C4-2B (cell line): Measurements from ENCODE around the gene ZDHHC3.

Source experiments
- CTCF ChIP-seq: fragments of 450-650 bp; conservative IDR thresholded peaks from 2 replicates; pipeline ENCODE4 v1.5.1; 2017; ENCODE audit warnings: mild to moderate bottlenecking
- ZFX ChIP-seq: fragments of 450-650 bp; IDR thresholded peaks from 2 replicates; pipeline ENCODE4 v1.6.1; 2017

GRCh38 chr3:44920081-44920480, 55.9 kb downstream of the ZDHHC3 start:
- TF ChIP-seq CTCF (no peak), ZFX (no peak)
